Thymus (tissue), 11 donors: Measurements from ENCODE around the gene ATG3. TPM values are rescaled to one million over a fixed set of nuclear protein-coding genes. Genes with fewer than 3 reads are reported as not detected.
"Not testable (repeated sequence)": the region's sequence is repeated elsewhere in the genome, so short reads cannot be mapped to it uniquely, and the experiment has no call there.

Experiments used
- DNase-seq, 9 donors: peaks; one replicate each; pipeline ENCODE4 v3.0.0-alpha.2; 2013; ENCODE audit warnings: low spot score in 9 of 9, low read depth in 6 of 9, missing footprints in 1 of 9
- H3K27ac ChIP-seq, 2 donors: one replicate each; pipeline ENCODE4 v1.5.1; 2013; ENCODE audit warnings: control low read depth in 1 of 2, low read depth in 1 of 2, low read length in 1 of 2, mild to moderate bottlenecking in 1 of 2, moderate library complexity in 1 of 2
- H3K27me3 ChIP-seq, 2 donors: one replicate each; pipeline ENCODE4 v1.5.1; 2013; ENCODE audit warnings: low read length in 1 of 2; ENCODE audit not compliant: control insufficient read depth in 2 of 2, insufficient read depth in 1 of 2
- H3K36me3 ChIP-seq, 2 donors: one replicate each; pipeline ENCODE4 v1.5.1; 2013; ENCODE audit warnings: low read length in 1 of 2, mild to moderate bottlenecking in 1 of 2, moderate library complexity in 1 of 2; ENCODE audit not compliant: control insufficient read depth in 2 of 2, insufficient read depth in 2 of 2
- H3K4me1 ChIP-seq, 2 donors: one replicate each; pipeline ENCODE4 v1.5.1; 2013; ENCODE audit warnings: low read length in 2 of 2; ENCODE audit not compliant: control insufficient read depth in 2 of 2, insufficient read depth in 2 of 2
- H3K4me3 ChIP-seq, 2 donors: one replicate each; pipeline ENCODE4 v1.5.1; 2013; ENCODE audit warnings: low read length in 2 of 2, control low read depth in 1 of 2, mild to moderate bottlenecking in 1 of 2
- H3K9me3 ChIP-seq, 2 donors: one replicate each; pipeline ENCODE4 v1.5.1; 2013; ENCODE audit warnings: low read length in 1 of 2, mild to moderate bottlenecking in 1 of 2; ENCODE audit not compliant: control insufficient read depth in 2 of 2, insufficient read depth in 1 of 2
- WGBS: extraction: QIAGEN DNeasy Blood & Tissue Kit; methylation state at CpG from one replicate; pipeline ENCODE4 v1.1.7; 2013; 5-methylcytosine and 5-hydroxymethylcytosine counted together
- polyA plus RNA-seq: library from polyadenylated mRNA; stranded (reverse); fragments of 200-250 nt; gene quantifications from one replicate; pipeline ENCODE4 v1.2.3, GENCODE V29; 2013
- total RNA-seq: library from RNA; stranded (reverse); fragments of 120-200 nt; gene quantifications from one replicate; pipeline ENCODE4 v1.2.4, GENCODE V29; 2013
- donor health status: healthy.

The ATG3 gene
- total and polyA plus RNA-seq, 2 donors, result 56.4 to 73.1 TPM

GRCh38 chr3:112555535-112556170, 6.1 kb downstream of the ATG3 start:
- Histone ChIP-seq H3K4me1 (peaks cover 0 to 2% of the 10 kb centered on the region in 2 donors), H3K36me3 (peaks cover 4 to 21% of the 10 kb centered on the region in 2 donors), H3K4me3 (no peak overlapping the region), H3K27ac (no peak overlapping the region), H3K27me3 (no peaks in the 10 kb centered on the region), H3K9me3 (peaks cover 0 to 3% of the 10 kb centered on the region in 2 donors)
- 93% methylated on average over 1 of the region's 1 CpG for WGBS
- DNase-seq, result no peak

- Histone ChIP-seq H3K27ac (no peak overlapping the region), H3K4me1 (no peaks in the 10 kb centered on the region), H3K36me3 (peaks cover 12 to 35% of the 10 kb centered on the region in 2 donors), H3K9me3 (no peaks in the 10 kb centered on the region), H3K4me3 (no peak overlapping the region), H3K27me3 (no peaks in the 10 kb centered on the region)
- WGBS, result 76% methylated on average over 1 of the region's 1 CpG
- no peak for DNase-seq
Observed at GRCh38 chr3:112550859-112551258, 10.9 kb downstream of the ATG3 start.

GRCh38 chr3:112546216-112546759, 15.5 kb downstream of the ATG3 start:
- no peaks in the 10 kb centered on the region for H3K9me3 ChIP-seq
- WGBS, result 98% methylated on average over 5 of the region's 5 CpGs
- no peak overlapping the region for H3K27ac ChIP-seq
- H3K4me1 ChIP-seq, result no peaks in the 10 kb centered on the region
- peaks cover 17 to 40% of the 10 kb centered on the region in 2 donors for H3K36me3 ChIP-seq
- no peaks in the 10 kb centered on the region for H3K27me3 ChIP-seq
- H3K4me3 ChIP-seq, result no peak overlapping the region
- DNase-seq, result no peak

GRCh38 chr3:112539825-112540650, 21.7 kb downstream of the ATG3 start:
- no peak for DNase-seq
- no peaks in the 10 kb centered on the region for H3K27me3 ChIP-seq
- H3K9me3 ChIP-seq, result no peaks in the 10 kb centered on the region
- WGBS, result 97% methylated on average over 1 of the region's 1 CpG
- H3K4me3 ChIP-seq, result no peak overlapping the region
- peaks cover 14 to 33% of the 10 kb centered on the region in 2 donors for H3K36me3 ChIP-seq
- H3K27ac ChIP-seq, result no peak overlapping the region
- H3K4me1 ChIP-seq, result no peaks in the 10 kb centered on the region

GRCh38 chr3:112531358-112531781, 30.4 kb downstream of the ATG3 start:
- WGBS, result 14% methylated on average over 1 of the region's 1 CpG
- peak in 7 of 9 donors; percentile 4 to 61 (median 22) for DNase-seq
- no peaks in the 10 kb centered on the region for H3K9me3 ChIP-seq
- H3K4me3 ChIP-seq, result no peak overlapping the region
- no peaks in the 10 kb centered on the region for H3K4me1 ChIP-seq
- H3K27ac ChIP-seq, result no peak overlapping the region
- H3K36me3 ChIP-seq, result peaks cover 26 to 30% of the 10 kb centered on the region in 2 donors
- no peaks in the 10 kb centered on the region for H3K27me3 ChIP-seq

GRCh38 chr3:112530573-112530972, 31.2 kb downstream of the ATG3 start:
- no peaks in the 10 kb centered on the region for H3K9me3 ChIP-seq
- no peaks in the 10 kb centered on the region for H3K4me1 ChIP-seq
- no peak overlapping the region for H3K27ac ChIP-seq
- no peak for DNase-seq
- H3K36me3 ChIP-seq, result peaks cover 26% of the 10 kb centered on the region in 2 donors
- H3K4me3 ChIP-seq, result no peak overlapping the region
- WGBS, result 98% methylated on average over 3 of the region's 3 CpGs
- H3K27me3 ChIP-seq, result no peaks in the 10 kb centered on the region

GRCh38 chr3:112524127-112524526, 37.6 kb downstream of the ATG3 start:
- 96% methylated on average over 6 of the region's 6 CpGs for WGBS
- H3K4me1 ChIP-seq, H3K9me3 ChIP-seq, H3K27me3 ChIP-seq, DNase-seq, H3K4me3 ChIP-seq, H3K27ac ChIP-seq: not testable (repeated sequence)
- H3K36me3 ChIP-seq, result peaks cover 7 to 12% of the 10 kb centered on the region in 2 donors

- Histone ChIP-seq H3K4me3 (no peak overlapping the region), H3K9me3 (no peaks in the 10 kb centered on the region), H3K27ac (no peak overlapping the region), H3K36me3 (no peaks in the 10 kb centered on the region), H3K4me1 (no peaks in the 10 kb centered on the region), H3K27me3 (no peaks in the 10 kb centered on the region)
- peak; percentile 21 to 83 (median 55) for DNase-seq
- 95% methylated on average over 2 of the region's 2 CpGs for WGBS
Observed at GRCh38 chr3:112519424-112520001, 42.2 kb downstream of the ATG3 start.

- not testable (repeated sequence) for H3K9me3 ChIP-seq, H3K36me3 ChIP-seq, H3K4me1 ChIP-seq, H3K27ac ChIP-seq, H3K4me3 ChIP-seq, H3K27me3 ChIP-seq, DNase-seq
- 83% methylated on average over 3 of the region's 3 CpGs for WGBS
Observed at GRCh38 chr3:112518970-112519369, 42.8 kb downstream of the ATG3 start.
